KOPT-K1 (cell line): Measurements from ENCODE around the gene HSDL2.
"Not testable (repeated sequence)": the region's sequence is repeated elsewhere in the genome, so short reads cannot be mapped to it uniquely, and the experiment has no call there.

ENCODE experiments used
- H3K27ac ChIP-seq: fragments of 200-600 bp; sonication (generic); 2 replicates; pipeline ENCODE4 v1.5.1; 2016; ENCODE audit warnings: antibody characterized with exemption, mild to moderate bottlenecking, low read depth, low read length; ENCODE audit not compliant: poor library complexity, severe bottlenecking
- H3K36me3 ChIP-seq: fragments of 200-600 bp; sonication (generic); 2 replicates; pipeline ENCODE4 v1.5.1; 2017; ENCODE audit warnings: antibody characterized with exemption, mild to moderate bottlenecking, low read length, moderate library complexity; ENCODE audit not compliant: insufficient read depth
- H3K9me3 ChIP-seq: fragments of 200-600 bp; sonication (generic); 2 replicates; pipeline ENCODE4 v1.5.1; 2017; ENCODE audit warnings: antibody characterized with exemption, low read length, mild to moderate bottlenecking; ENCODE audit not compliant: insufficient read depth, poor library complexity, severe bottlenecking

The HSDL2 gene

DNA sequence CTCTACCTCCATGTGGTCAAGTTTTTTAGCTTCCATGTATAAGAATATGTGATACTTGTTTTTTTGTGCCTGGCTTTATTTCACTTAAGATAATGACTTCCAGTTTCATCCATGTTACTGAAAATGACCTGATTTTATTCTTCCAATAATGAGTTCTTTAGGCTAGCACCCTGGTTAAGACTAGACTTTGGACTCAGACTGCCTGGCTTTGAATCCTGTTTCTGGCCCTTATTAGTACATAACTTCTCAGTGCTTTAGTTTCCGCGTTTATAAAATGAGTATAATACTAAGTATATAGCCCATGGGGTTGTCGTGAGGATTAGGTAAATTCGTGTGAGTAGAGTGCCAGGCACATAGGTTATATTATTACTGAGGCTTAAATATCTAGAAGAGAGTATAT, 125.2 kb downstream of the HSDL2 start:
- Histone ChIP-seq H3K36me3 (no peaks in the 10 kb centered on the region), H3K9me3 (no peaks in the 10 kb centered on the region), H3K27ac (no peak overlapping the region)

DNA sequence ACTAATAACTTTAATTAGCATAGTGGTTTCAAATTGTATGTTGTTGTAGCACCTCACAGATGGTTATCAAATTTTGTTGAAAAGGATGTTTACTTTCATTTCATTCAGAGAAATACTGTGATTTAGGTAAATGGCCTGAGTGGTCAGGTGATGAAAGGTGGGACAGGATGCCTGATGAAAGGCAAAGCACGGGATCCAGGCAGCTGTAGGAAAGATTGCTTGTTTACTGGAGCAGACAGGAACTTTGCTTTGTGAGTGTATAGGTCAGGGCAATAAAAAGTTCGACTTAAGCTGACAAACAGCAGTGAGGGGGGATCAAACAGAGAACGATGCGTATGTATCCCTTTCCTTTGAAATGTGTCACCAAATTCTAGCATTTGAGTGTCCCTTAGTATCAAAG, 125.7 kb downstream of the HSDL2 start:
- H3K9me3 ChIP-seq: no peaks in the 10 kb centered on the region
- H3K27ac ChIP-seq: no peak overlapping the region
- no peaks in the 10 kb centered on the region for H3K36me3 ChIP-seq

DNA sequence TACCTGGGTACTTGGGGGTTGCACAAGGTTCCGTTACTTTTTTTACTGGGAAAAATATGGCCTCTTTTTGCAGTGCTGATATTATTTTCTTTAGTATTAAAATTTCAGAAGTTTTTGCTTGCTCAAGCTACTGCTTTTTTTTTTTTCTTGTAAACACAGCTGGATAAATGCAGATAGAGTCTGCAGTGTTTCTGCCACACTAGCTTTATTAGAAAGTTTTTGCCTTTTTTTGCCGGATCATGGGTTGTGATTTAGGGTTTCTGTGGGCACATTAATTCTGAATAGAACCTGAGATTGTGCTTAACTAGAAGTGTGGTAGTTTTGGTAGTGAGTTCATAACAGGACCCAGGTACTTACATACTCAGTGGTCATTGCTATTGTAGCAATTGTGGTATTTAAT, 126.7 kb downstream of the HSDL2 start:
- Histone ChIP-seq H3K36me3 (no peaks in the 10 kb centered on the region), H3K9me3 (no peaks in the 10 kb centered on the region), H3K27ac (no peak overlapping the region)

DNA sequence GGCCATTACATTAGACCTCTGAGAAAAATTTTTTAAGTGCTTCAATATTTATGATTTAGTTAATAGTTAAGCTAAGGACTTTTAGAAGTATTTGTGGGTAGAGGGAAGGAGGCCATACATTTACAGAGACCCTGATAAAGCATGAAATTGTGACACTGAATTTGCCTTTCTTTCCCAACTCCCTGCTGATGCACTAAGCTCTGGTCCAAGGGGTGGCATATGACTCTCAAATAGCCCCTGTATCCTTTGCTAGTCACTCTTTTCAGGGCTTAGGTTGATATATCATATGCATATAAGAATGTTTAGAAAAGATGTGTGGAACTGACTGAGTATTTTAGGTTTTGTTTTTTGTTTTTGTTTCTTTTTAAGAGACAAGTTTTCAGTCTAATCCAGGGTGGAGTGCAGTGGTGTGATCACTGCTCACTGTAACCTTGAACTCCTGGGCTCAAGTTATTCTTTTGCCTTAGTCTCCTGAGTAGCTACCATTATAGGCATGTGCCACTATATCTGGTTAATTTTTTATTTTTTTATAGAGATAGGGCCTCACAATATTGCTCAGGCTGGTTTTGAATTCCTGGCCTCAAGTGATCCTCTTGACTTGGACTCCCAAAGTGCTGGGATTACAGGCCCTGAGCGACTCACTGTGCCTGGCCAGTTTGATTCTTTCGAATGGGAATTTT, 127.2 kb downstream of the HSDL2 start:
- Histone ChIP-seq H3K36me3 (no peaks in the 10 kb centered on the region), H3K27ac (no peak overlapping the region), H3K9me3 (no peaks in the 10 kb centered on the region)

DNA sequence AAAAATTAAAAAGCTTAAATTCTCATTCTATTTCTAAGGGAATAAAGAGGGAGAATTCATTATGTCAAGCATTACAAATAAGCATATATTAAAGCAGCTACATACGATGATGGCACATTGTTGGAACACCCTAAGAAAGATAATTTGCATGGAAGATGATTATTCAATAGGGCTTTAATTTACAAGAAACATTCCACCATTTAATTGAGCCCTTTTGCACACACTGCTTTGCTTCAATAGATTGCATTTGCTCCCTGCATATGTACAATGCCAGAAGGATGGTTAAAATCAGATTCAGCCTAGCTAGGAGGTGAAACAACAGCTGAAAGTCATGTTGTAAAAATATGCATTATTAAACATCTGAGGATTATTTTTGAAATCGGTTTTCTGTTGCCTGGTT, 128.5 kb downstream of the HSDL2 start:
- no peaks in the 10 kb centered on the region for H3K9me3 ChIP-seq
- H3K27ac ChIP-seq: no peak overlapping the region
- H3K36me3 ChIP-seq: no peaks in the 10 kb centered on the region

DNA sequence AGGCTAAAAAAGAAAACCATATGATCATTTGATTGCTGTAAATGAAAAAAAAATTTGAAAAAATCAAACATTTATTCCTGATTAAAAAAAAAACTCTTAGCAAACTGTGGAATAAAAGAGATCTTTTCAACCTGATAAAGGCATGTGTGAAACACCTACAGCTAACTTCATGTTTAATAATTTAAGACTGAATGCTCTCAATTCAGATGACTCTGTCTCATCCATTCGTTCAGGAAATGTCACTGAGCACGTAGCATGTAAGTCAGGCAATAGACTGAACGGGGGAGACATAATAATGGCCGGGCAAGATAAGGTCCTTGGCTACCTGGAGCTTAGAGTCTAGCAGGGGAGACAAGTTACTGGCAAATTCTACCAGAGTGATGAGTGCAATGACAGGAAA, 132.5 kb downstream of the HSDL2 start:
- H3K36me3 ChIP-seq, H3K9me3 ChIP-seq, H3K27ac ChIP-seq: not testable (repeated sequence)

DNA sequence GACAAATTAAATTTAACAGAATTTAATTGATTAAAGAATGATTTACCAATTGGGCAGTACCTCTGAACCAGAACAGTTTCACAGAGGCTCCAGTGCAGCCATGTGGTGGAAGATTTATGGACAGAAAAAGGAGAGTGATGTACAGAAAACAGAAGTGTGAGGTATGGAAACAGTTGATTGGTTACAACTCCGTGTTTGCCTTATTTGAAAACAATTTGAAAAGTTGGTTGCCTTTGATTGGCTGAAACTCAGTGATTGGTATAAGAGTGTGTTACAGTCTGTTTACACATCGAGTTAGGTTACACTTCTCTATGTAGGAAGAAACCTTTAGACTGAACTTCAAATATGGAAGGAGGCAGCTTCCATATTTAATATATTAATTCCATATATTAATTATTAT, 136.9 kb downstream of the HSDL2 start:
- Histone ChIP-seq H3K27ac (no peak overlapping the region), H3K36me3 (no peaks in the 10 kb centered on the region), H3K9me3 (no peaks in the 10 kb centered on the region)

DNA sequence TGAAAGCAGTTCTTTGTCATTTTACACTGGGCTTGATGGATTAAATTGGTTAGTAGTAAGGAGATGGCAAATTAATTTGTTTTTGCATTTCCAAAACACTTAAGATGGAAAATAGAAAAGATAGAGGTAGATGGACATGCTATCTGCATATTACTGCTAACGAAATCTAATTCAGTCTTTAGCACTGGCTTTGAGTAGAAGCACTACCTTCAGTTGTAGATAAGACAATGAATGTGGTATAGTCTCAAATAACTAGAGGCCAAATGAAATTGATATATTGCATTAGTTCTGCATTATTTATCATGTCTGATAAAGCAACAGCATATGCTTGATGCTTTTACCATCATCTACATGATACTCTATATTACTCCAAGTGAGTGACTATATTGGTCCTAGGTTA, 140.2 kb downstream of the HSDL2 start:
- Histone ChIP-seq H3K27ac (no peak overlapping the region), H3K9me3 (no peaks in the 10 kb centered on the region), H3K36me3 (no peaks in the 10 kb centered on the region)

DNA sequence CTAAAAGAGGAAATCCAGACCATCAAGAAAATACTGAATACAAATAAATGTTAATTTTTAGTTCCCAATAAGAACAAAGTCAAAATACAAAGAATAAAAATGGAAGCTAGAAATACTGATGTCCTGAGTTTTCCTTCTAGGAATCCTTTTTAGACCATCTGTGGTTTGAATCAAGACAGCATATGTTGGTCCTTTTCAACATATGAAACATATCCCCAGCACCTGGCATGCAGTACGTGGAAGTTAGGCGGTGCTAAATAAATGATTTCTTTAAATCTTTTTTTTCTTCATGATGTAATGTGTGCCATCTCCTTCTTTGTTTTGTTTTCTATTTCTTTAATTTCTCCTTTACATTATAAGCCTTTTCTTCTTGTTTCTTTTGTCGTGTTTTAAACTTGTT, 140.7 kb downstream of the HSDL2 start:
- H3K36me3 ChIP-seq: no peaks in the 10 kb centered on the region
- H3K9me3 ChIP-seq: no peaks in the 10 kb centered on the region
- no peak overlapping the region for H3K27ac ChIP-seq
